Liver (tissue), 3 donors: ENCODE results near the gene NSL1.

ENCODE experiments used
- EGR1 ChIP-seq, 2 donors: IDR thresholded peaks; 2 replicates each; pipeline ENCODE4 v1.6.1; 2016 to 2018; ENCODE audit warnings: antibody characterized with exemption in 2 of 2, low read depth in 2 of 2
- FOXA1 ChIP-seq: IDR thresholded peaks from 2 replicates; pipeline ENCODE4 v1.6.1; 2016; ENCODE audit warnings: antibody characterized with exemption
- HNF4A ChIP-seq, 2 donors: conservative IDR thresholded peaks; 2 replicates each; pipeline ENCODE4 v1.6.1; 2016; ENCODE audit warnings: antibody characterized with exemption in 2 of 2, mild to moderate bottlenecking in 2 of 2
- JUND ChIP-seq, 2 donors: IDR thresholded peaks; 2 replicates each; pipeline ENCODE4 v1.6.1; 2016; ENCODE audit warnings: antibody characterized with exemption in 2 of 2
- NR2F2 ChIP-seq: IDR thresholded peaks from 2 replicates; pipeline ENCODE4 v1.6.1; 2016; ENCODE audit warnings: antibody characterized with exemption
- RAD21 ChIP-seq, 2 donors: IDR thresholded peaks; 2 replicates each; pipeline ENCODE4 v1.6.1; 2016; ENCODE audit warnings: antibody characterized with exemption in 2 of 2, mild to moderate bottlenecking in 2 of 2
- SP1 ChIP-seq: IDR thresholded peaks from 2 replicates; pipeline ENCODE4 v1.6.1; 2018; ENCODE audit warnings: antibody characterized with exemption, mild to moderate bottlenecking
- TAF1 ChIP-seq: conservative IDR thresholded peaks from 2 replicates; pipeline ENCODE4 v1.6.1; 2016; ENCODE audit warnings: antibody characterized with exemption, mild to moderate bottlenecking
- TF ChIP-seq, protein P1 (sequence below): fragments of 150-350 bp; IDR thresholded peaks from 2 replicates; pipeline ENCODE4 v1.5.1; 2017; ENCODE audit warnings: improper control_type of control experiment, low read depth, low read length; ENCODE audit not compliant: missing input control
- TF ChIP-seq, protein P2 (sequence below): IDR thresholded peaks from 2 replicates; pipeline ENCODE4 v1.6.1; 2016; ENCODE audit warnings: antibody characterized with exemption
- TF ChIP-seq, protein P3 (sequence below): IDR thresholded peaks from 2 replicates; pipeline ENCODE4 v1.6.1; 2016; ENCODE audit warnings: antibody characterized with exemption
- TF ChIP-seq, protein P4 (sequence below): IDR thresholded peaks from 2 replicates; pipeline ENCODE4 v1.6.1; 2016; ENCODE audit warnings: antibody characterized with exemption, mild to moderate bottlenecking
- TF ChIP-seq, protein P5 (sequence below): IDR thresholded peaks from 2 replicates; pipeline ENCODE4 v1.6.1; 2016; ENCODE audit warnings: antibody characterized with exemption
- donor health status: healthy.
- donor health status: healthy.

DNA sequence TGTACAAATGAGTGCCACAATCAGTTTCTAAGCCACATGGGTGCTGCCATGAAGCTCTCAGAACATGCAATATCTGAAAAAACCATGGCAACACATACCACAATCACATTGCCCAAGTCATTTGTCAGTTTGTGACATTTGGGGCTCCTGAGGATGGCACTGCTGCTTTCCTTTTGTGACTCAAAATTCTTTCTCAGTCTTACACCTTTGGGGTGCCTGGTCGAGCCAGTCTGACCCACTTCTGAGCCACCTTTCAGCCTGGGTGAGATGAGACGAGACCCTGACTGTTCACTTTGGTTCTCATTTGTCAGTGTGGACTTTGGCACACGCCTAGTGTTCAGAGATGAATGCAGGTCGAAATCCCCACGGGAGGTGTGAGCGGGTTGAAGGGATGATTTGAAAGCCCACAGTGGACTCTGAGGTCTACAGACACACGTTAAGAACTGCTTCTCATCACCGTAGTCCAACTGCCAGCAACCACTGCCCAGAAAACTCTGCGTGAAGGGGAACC lies 100.0 kb downstream of the NSL1 start:
- TF ChIP-seq, protein P1, sequence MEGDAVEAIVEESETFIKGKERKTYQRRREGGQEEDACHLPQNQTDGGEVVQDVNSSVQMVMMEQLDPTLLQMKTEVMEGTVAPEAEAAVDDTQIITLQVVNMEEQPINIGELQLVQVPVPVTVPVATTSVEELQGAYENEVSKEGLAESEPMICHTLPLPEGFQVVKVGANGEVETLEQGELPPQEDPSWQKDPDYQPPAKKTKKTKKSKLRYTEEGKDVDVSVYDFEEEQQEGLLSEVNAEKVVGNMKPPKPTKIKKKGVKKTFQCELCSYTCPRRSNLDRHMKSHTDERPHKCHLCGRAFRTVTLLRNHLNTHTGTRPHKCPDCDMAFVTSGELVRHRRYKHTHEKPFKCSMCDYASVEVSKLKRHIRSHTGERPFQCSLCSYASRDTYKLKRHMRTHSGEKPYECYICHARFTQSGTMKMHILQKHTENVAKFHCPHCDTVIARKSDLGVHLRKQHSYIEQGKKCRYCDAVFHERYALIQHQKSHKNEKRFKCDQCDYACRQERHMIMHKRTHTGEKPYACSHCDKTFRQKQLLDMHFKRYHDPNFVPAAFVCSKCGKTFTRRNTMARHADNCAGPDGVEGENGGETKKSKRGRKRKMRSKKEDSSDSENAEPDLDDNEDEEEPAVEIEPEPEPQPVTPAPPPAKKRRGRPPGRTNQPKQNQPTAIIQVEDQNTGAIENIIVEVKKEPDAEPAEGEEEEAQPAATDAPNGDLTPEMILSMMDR: no peak
- TF ChIP-seq, protein P2, sequence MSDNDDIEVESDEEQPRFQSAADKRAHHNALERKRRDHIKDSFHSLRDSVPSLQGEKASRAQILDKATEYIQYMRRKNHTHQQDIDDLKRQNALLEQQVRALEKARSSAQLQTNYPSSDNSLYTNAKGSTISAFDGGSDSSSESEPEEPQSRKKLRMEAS: no peak
- TF ChIP-seq, protein P3, sequence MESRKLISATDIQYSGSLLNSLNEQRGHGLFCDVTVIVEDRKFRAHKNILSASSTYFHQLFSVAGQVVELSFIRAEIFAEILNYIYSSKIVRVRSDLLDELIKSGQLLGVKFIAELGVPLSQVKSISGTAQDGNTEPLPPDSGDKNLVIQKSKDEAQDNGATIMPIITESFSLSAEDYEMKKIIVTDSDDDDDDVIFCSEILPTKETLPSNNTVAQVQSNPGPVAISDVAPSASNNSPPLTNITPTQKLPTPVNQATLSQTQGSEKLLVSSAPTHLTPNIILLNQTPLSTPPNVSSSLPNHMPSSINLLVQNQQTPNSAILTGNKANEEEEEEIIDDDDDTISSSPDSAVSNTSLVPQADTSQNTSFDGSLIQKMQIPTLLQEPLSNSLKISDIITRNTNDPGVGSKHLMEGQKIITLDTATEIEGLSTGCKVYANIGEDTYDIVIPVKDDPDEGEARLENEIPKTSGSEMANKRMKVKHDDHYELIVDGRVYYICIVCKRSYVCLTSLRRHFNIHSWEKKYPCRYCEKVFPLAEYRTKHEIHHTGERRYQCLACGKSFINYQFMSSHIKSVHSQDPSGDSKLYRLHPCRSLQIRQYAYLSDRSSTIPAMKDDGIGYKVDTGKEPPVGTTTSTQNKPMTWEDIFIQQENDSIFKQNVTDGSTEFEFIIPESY: no peak
- TF ChIP-seq FOXA1 (no peak), TAF1 (no peak), RAD21 (IDR thresholded peaks at IDR 0.05) (no peak), JUND (IDR thresholded peaks at IDR 0.05) (no peak), EGR1 (IDR thresholded peaks at IDR 0.05; ENCODE audit: low read depth in 2 of 2) (no peak), HNF4A (conservative IDR thresholded peaks at IDR 0.05) (no peak), NR2F2 (no peak), SP1 (no peak)
- TF ChIP-seq, protein P4, sequence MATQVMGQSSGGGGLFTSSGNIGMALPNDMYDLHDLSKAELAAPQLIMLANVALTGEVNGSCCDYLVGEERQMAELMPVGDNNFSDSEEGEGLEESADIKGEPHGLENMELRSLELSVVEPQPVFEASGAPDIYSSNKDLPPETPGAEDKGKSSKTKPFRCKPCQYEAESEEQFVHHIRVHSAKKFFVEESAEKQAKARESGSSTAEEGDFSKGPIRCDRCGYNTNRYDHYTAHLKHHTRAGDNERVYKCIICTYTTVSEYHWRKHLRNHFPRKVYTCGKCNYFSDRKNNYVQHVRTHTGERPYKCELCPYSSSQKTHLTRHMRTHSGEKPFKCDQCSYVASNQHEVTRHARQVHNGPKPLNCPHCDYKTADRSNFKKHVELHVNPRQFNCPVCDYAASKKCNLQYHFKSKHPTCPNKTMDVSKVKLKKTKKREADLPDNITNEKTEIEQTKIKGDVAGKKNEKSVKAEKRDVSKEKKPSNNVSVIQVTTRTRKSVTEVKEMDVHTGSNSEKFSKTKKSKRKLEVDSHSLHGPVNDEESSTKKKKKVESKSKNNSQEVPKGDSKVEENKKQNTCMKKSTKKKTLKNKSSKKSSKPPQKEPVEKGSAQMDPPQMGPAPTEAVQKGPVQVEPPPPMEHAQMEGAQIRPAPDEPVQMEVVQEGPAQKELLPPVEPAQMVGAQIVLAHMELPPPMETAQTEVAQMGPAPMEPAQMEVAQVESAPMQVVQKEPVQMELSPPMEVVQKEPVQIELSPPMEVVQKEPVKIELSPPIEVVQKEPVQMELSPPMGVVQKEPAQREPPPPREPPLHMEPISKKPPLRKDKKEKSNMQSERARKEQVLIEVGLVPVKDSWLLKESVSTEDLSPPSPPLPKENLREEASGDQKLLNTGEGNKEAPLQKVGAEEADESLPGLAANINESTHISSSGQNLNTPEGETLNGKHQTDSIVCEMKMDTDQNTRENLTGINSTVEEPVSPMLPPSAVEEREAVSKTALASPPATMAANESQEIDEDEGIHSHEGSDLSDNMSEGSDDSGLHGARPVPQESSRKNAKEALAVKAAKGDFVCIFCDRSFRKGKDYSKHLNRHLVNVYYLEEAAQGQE: no peak
- TF ChIP-seq, protein P5, sequence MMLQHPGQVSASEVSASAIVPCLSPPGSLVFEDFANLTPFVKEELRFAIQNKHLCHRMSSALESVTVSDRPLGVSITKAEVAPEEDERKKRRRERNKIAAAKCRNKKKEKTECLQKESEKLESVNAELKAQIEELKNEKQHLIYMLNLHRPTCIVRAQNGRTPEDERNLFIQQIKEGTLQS: no peak
